GM23338 (cell line): ENCODE measurements around the gene TRIM34. TPM values are rescaled to one million over a fixed set of nuclear protein-coding genes. Genes with fewer than 3 reads are reported as not detected.

Source experiments
- ATAC-seq: fragments of 200-7000 bp; cut with Tn5 transposase; 3 replicates; pipeline ENCODE4 v1.9.1; 2020
- DNase-seq: peaks from one replicate; pipeline ENCODE4 v3.0.0-alpha.2; 2015; ENCODE audit warnings: low spot score
- H2AFZ ChIP-seq: fragments of 200-600 bp; sonication (generic); 2 replicates; pipeline ENCODE4 v1.8.0; 2016; ENCODE audit warnings: antibody characterized with exemption, mild to moderate bottlenecking, moderate library complexity
- H3F3A ChIP-seq: fragments of 200-600 bp; sonication (generic); replicated peaks from 2 replicates; pipeline ENCODE4 v1.8.0; 2017; ENCODE audit warnings: antibody characterized with exemption, mixed run types, low read depth
- H3K27ac ChIP-seq: fragments of 200-600 bp; sonication (generic); 2 replicates; pipeline ENCODE4 v1.6.1; 2016; ENCODE audit warnings: low read depth
- H3K27me3 ChIP-seq: fragments of 200-600 bp; sonication (generic); 2 replicates; pipeline ENCODE4 v1.8.0; 2016; ENCODE audit warnings: mild to moderate bottlenecking, mixed run types, moderate library complexity; ENCODE audit not compliant: insufficient read depth
- H3K36me3 ChIP-seq: fragments of 200-600 bp; sonication (generic); 2 replicates; pipeline ENCODE4 v1.8.0; 2016; ENCODE audit warnings: mild to moderate bottlenecking; ENCODE audit not compliant: insufficient read depth
- H3K4me1 ChIP-seq: fragments of 200-600 bp; sonication (generic); 2 replicates; pipeline ENCODE4 v1.8.0; 2016; ENCODE audit warnings: mild to moderate bottlenecking, moderate library complexity; ENCODE audit not compliant: insufficient read depth
- H3K4me2 ChIP-seq: fragments of 200-600 bp; sonication (generic); 2 replicates; pipeline ENCODE4 v1.7.1; 2017; ENCODE audit warnings: mixed run types
- H3K4me3 ChIP-seq: fragments of 200-600 bp; sonication (generic); 2 replicates; pipeline ENCODE4 v1.6.1; 2016; ENCODE audit warnings: mixed run types
- H3K79me2 ChIP-seq: fragments of 200-600 bp; sonication (generic); replicated peaks from 2 replicates; pipeline ENCODE4 v1.8.0; 2017; ENCODE audit warnings: mild to moderate bottlenecking; ENCODE audit not compliant: insufficient read depth
- H3K9me2 ChIP-seq: fragments of 200-600 bp; sonication (generic); 2 replicates; pipeline ENCODE4 v1.8.0; 2017; ENCODE audit not compliant: insufficient read depth
- H4K20me1 ChIP-seq: fragments of 200-600 bp; sonication (generic); replicated peaks from 2 replicates; pipeline ENCODE4 v1.8.0; 2017; ENCODE audit warnings: mild to moderate bottlenecking; ENCODE audit not compliant: insufficient read depth
- H3K27ac Mint-ChIP-seq: 2 replicates; pipeline ENCODE4 v1.8.0; 2020; ENCODE audit warnings: inconsistent platforms, mild to moderate bottlenecking, moderate library complexity, mixed read lengths
- H3K27me3 Mint-ChIP-seq: 3 replicates; pipeline ENCODE4 v1.8.0; 2022; ENCODE audit warnings: low read depth, mild to moderate bottlenecking, moderate library complexity, mixed read lengths, inconsistent platforms; ENCODE audit not compliant: insufficient read depth, poor library complexity
- H3K36me3 Mint-ChIP-seq: 3 replicates; pipeline ENCODE4 v1.8.0; 2021; ENCODE audit warnings: low read depth, mild to moderate bottlenecking, inconsistent platforms, moderate library complexity, mixed read lengths
- H3K4me1 Mint-ChIP-seq: 3 replicates; pipeline ENCODE4 v1.8.0; 2020; ENCODE audit warnings: mild to moderate bottlenecking, inconsistent platforms, mixed read lengths
- H3K4me3 Mint-ChIP-seq: 3 replicates; pipeline ENCODE4 v1.8.0; 2021; ENCODE audit warnings: moderate library complexity, mild to moderate bottlenecking, inconsistent platforms, mixed read lengths
- H3K9me3 Mint-ChIP-seq: 3 replicates; pipeline ENCODE4 v1.8.0; 2020; ENCODE audit warnings: moderate library complexity, mild to moderate bottlenecking, inconsistent platforms, mixed read lengths
- CREB1 ChIP-seq: fragments of 250-450 bp; sonication (Bioruptor Pico); IDR thresholded peaks from 2 replicates; pipeline ENCODE4 v1.5.0; 2020; ENCODE audit warnings: low read depth, mild to moderate bottlenecking, moderate library complexity
- ETS1 ChIP-seq: IDR thresholded peaks from 2 replicates; pipeline ENCODE4 v1.6.1; 2016; ENCODE audit warnings: antibody characterized with exemption
- EZH2 ChIP-seq: fragments of 200-600 bp; sonication (generic); IDR thresholded peaks from one replicate; pipeline ENCODE4 v1.8.0; 2017; ENCODE audit warnings: antibody characterized with exemption, mild to moderate bottlenecking, low read depth; ENCODE audit not compliant: unreplicated experiment
- EZH2phosphoT487 ChIP-seq: fragments of 200-600 bp; sonication (generic); IDR thresholded peaks from one replicate; pipeline ENCODE4 v1.8.1; 2018; ENCODE audit warnings: antibody characterized with exemption; ENCODE audit not compliant: unreplicated experiment
- JUNB ChIP-seq: IDR thresholded peaks from one replicate; pipeline ENCODE4 v1.6.1; 2016; ENCODE audit warnings: antibody characterized with exemption; ENCODE audit not compliant: unreplicated experiment
- NANOG ChIP-seq: IDR thresholded peaks from 2 replicates; pipeline ENCODE4 v1.6.1; 2016; ENCODE audit warnings: antibody characterized with exemption, borderline replicate concordance
- POLR2AphosphoS5 ChIP-seq: IDR thresholded peaks from 2 replicates; pipeline ENCODE4 v1.6.1; 2016; ENCODE audit warnings: antibody characterized with exemption, low read depth
- REST ChIP-seq: IDR thresholded peaks from one replicate; pipeline ENCODE4 v1.6.1; 2018; ENCODE audit warnings: antibody characterized with exemption; ENCODE audit not compliant: unreplicated experiment
- ZNF331 ChIP-seq: fragments of 250-450 bp; sonication (Bioruptor Pico); IDR thresholded peaks from 2 replicates; pipeline ENCODE4 v1.5.0; 2020; ENCODE audit warnings: low read depth, mild to moderate bottlenecking, moderate library complexity
- polyA plus RNA-seq: library from polyadenylated mRNA; unstranded; fragments of >200 nt; fragmentation: Nextera tagmentation; extraction: Ambion mirVana; gene quantifications from 2 replicates; pipeline ENCODE4 v1.2.1, GENCODE V29; 2016
- total RNA-seq: library from RNA; depleted of rRNA; stranded (reverse); fragments of >200 nt; shearing (Covaris generic); gene quantifications from 2 replicates; pipeline ENCODE4 v1.2.3, GENCODE V29; 2014

TRIM34 gene
- total and polyA plus RNA-seq, 2 experiments from 2014 or later = 1.9 to 2.6 TPM

DNA sequence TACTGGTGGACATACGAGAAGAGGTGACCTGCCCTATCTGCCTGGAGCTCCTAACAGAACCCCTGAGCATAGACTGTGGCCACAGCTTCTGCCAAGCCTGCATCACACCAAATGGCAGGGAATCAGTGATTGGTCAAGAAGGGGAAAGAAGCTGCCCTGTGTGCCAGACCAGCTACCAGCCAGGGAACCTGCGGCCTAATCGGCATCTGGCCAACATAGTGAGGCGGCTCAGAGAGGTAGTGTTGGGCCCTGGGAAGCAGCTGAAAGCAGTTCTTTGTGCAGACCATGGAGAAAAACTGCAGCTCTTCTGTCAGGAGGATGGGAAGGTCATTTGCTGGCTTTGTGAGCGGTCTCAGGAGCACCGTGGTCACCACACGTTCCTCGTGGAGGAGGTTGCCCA lies 21.5 kb upstream of the TRIM34 start:
- H3K4me3 Mint-ChIP-seq = no peak overlapping the region
- Histone ChIP-seq H3K4me3 (no peak overlapping the region), H3F3A (no peaks in the 10 kb centered on the region), H3K27ac (no peak overlapping the region), H2AFZ (no peak overlapping the region), H3K79me2 (peaks cover 75% of the 10 kb centered on the region), H4K20me1 (peaks cover 3% of the 10 kb centered on the region), H3K4me1 (peaks cover 17% of the 10 kb centered on the region), H3K4me2 (no peak overlapping the region), H3K9me2 (no peaks in the 10 kb centered on the region), H3K36me3 (peaks cover 38% of the 10 kb centered on the region), H3K27me3 (no peaks in the 10 kb centered on the region)
- TF ChIP-seq NANOG = no peak
- no peak for TF ChIP-seq ZNF331
- no peak for TF ChIP-seq EZH2
- no peak for TF ChIP-seq CREB1 (CRISPR knock-in tag)
- no peak for TF ChIP-seq POLR2AphosphoS5
- no peak for TF ChIP-seq EZH2phosphoT487
- H3K9me3 Mint-ChIP-seq = no peaks in the 10 kb centered on the region
- H3K4me1 Mint-ChIP-seq = peaks cover 28% of the 10 kb centered on the region
- peaks cover 1% of the 10 kb centered on the region for H3K27me3 Mint-ChIP-seq
- no peak overlapping the region for H3K27ac Mint-ChIP-seq
- ATAC-seq (no peak), DNase-seq (no peak)
- H3K36me3 Mint-ChIP-seq = peaks cover 50% of the 10 kb centered on the region

- Mint-ChIP-seq H3K4me1 (peaks cover 16% of the 10 kb centered on the region), H3K27ac (no peak overlapping the region), H3K9me3 (no peaks in the 10 kb centered on the region), H3K4me3 (no peak overlapping the region), H3K27me3 (peaks cover 1% of the 10 kb centered on the region), H3K36me3 (peaks cover 58% of the 10 kb centered on the region)
- no peaks in the 10 kb centered on the region for H3F3A ChIP-seq
- ATAC-seq = no peak
- no peaks in the 10 kb centered on the region for H3K9me2 ChIP-seq
- TF ChIP-seq JUNB = no peak
- no peak for TF ChIP-seq EZH2
- no peak overlapping the region for H3K27ac ChIP-seq
- no peak for DNase-seq
- H3K27me3 ChIP-seq = no peaks in the 10 kb centered on the region
- H3K4me2 ChIP-seq = no peak overlapping the region
- no peak overlapping the region for H3K4me3 ChIP-seq
- peaks cover 3% of the 10 kb centered on the region for H4K20me1 ChIP-seq
- H3K79me2 ChIP-seq = peaks cover 60% of the 10 kb centered on the region
- peaks cover 4% of the 10 kb centered on the region; the same call in 1 of the 2 replicates for H3K4me1 ChIP-seq
- no peak overlapping the region for H2AFZ ChIP-seq
- peaks cover 49% of the 10 kb centered on the region for H3K36me3 ChIP-seq
These were observed 19.9 kb upstream of the TRIM34 start for GRCh38 chr11:5604896-5605295.

- Mint-ChIP-seq H3K4me1 (peaks cover 6% of the 10 kb centered on the region; the same call in 2 of the 3 replicates), H3K9me3 (no peaks in the 10 kb centered on the region), H3K27ac (no peak overlapping the region), H3K36me3 (peaks cover 67% of the 10 kb centered on the region), H3K4me3 (no peak overlapping the region), H3K27me3 (peaks cover 1% of the 10 kb centered on the region)
- Histone ChIP-seq H2AFZ (no peak overlapping the region), H3F3A (no peaks in the 10 kb centered on the region), H3K4me3 (no peak overlapping the region), H4K20me1 (peaks cover 3% of the 10 kb centered on the region), H3K27ac (no peak overlapping the region), H3K79me2 (peaks cover 53% of the 10 kb centered on the region), H3K9me2 (no peaks in the 10 kb centered on the region), H3K36me3 (peaks cover 53% of the 10 kb centered on the region), H3K27me3 (no peaks in the 10 kb centered on the region), H3K4me1 (peaks cover 4% of the 10 kb centered on the region; the same call in 1 of the 2 replicates), H3K4me2 (no peak overlapping the region)
- DNase-seq = no peak
- ATAC-seq = no peak
- TF ChIP-seq ETS1 (no peak), ZNF331 (no peak), EZH2phosphoT487 (no peak), REST (no peak), EZH2 (no peak)
These were observed 19.0 kb upstream of the TRIM34 start for GRCh38 chr11:5605849-5606248.
